Activated naive CD8-positive, alpha-beta T cell treated with anti-CD3 and anti-CD28 coated beads, Interleukin-2, amount 50 U/mL, for 24 hours (primary cell): ENCODE measurements around the gene MARCO.
"Not testable (repeated sequence)": the region's sequence is repeated elsewhere in the genome, so short reads cannot be mapped to it uniquely, and the experiment has no call there.

Source experiments
- ATAC-seq: fragments of 150-1000 bp; cut with Tn5 transposase; one replicate; pipeline ENCODE4 v1.10.0; 2021
- DNase-seq: peaks from one replicate; pipeline ENCODE4 v3.0.0; 2021
- H3K27ac Mint-ChIP-seq: one replicate; pipeline ENCODE4 v1.8.0; 2021; ENCODE audit warnings: mild to moderate bottlenecking, mixed read lengths
- H3K27me3 Mint-ChIP-seq: one replicate; pipeline ENCODE4 v1.8.0; 2021; ENCODE audit warnings: mixed read lengths
- H3K36me3 Mint-ChIP-seq: one replicate; pipeline ENCODE4 v1.8.0; 2021; ENCODE audit warnings: low read depth, mixed read lengths
- H3K4me1 Mint-ChIP-seq: one replicate; pipeline ENCODE4 v1.8.0; 2021; ENCODE audit warnings: mixed read lengths
- H3K4me3 Mint-ChIP-seq: one replicate; pipeline ENCODE4 v1.8.0; 2021; ENCODE audit warnings: mild to moderate bottlenecking, moderate library complexity, mixed read lengths
- H3K9me3 Mint-ChIP-seq: one replicate; pipeline ENCODE4 v1.8.0; 2021; ENCODE audit warnings: mixed read lengths

The MARCO gene

DNA sequence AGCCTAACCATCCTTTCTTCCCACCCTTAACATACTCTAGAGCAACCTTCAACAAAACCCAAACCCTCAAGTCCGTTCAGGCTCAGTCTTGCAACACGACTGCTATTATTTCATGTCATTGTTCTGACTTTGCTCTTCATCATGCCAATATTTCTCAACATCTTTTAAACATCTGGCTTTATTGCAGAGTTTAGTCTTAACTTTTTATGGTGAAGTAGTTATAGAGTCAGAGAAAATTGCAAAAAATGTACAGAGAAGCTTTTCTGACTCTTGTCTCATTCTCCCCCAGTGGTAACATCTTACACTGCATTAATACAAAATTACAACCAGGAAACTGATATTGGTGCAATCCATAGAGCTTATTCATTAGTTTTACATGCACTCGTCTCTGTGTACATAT is 3.9 kb downstream of the MARCO start:
- H3K4me3 Mint-ChIP-seq = no peak overlapping the region
- H3K27ac Mint-ChIP-seq = no peak overlapping the region
- H3K27me3 Mint-ChIP-seq = peaks cover 2% of the 10 kb centered on the region
- H3K36me3 Mint-ChIP-seq = no peaks in the 10 kb centered on the region
- no peak for ATAC-seq
- H3K9me3 Mint-ChIP-seq = no peaks in the 10 kb centered on the region
- DNase-seq = no peak
- peaks cover 2% of the 10 kb centered on the region for H3K4me1 Mint-ChIP-seq

DNA sequence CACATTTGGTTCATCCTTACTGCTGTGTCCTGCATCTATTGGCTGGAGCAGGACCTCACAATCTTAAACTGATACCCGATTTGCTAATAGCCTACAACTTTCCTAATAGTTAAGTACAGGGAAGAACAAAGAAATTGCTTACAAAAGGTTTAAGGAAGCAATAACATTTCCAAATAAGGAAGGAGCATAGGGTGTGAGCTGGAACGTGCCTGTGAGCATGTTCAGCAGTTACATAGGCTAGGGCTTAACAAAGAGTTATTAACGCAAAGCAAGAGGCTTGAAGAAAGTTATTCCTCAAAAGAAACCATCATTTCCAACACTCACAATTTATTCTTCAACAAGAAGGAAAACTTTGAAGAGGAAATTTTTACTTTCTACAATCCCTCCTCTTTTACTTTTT is 6.3 kb downstream of the MARCO start:
- ATAC-seq, H3K9me3 Mint-ChIP-seq, H3K36me3 Mint-ChIP-seq, H3K4me1 Mint-ChIP-seq, H3K27ac Mint-ChIP-seq, DNase-seq, H3K4me3 Mint-ChIP-seq: not testable (repeated sequence)
- H3K27me3 Mint-ChIP-seq = peaks cover 12% of the 10 kb centered on the region

DNA sequence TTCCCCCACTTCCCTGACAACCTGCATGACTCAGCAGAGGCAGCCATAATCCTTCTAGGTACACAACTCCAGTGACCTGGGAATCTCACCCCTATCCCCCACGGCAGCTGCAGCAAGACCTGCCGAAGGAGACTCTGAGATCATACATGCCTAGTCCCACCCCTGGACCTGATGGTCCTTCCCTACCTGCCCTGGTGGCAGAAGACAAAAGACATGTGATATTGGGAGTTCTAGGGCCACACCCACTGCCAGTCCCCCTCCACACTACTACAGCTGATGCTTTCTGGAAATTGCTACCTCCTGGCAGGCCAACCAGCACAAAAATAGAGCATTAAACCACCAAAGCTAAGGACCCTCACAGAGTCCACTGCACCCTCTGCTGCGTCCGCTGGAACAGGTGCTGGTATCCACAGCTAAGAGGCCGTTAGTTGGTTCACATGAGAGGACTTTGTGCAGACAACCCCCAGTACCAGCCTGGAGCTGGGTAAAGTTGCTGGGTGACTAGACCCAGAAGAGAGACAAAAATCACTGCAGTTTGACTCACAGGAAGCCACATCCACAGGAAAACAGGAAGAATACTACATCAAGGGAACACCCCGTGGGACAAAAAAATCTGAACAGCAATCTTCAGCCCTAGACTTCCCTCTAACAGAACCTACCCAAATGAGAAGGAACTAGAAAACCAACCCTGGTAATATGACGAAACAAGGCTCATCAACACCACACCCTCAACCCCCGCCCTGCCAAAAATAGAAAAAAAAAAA is 12.5 kb downstream of the MARCO start:
- no peak for DNase-seq
- Mint-ChIP-seq H3K4me1 (peaks cover 1% of the 10 kb centered on the region), H3K27ac (no peak overlapping the region), H3K9me3 (peaks cover 22% of the 10 kb centered on the region), H3K27me3 (peaks cover 10% of the 10 kb centered on the region), H3K4me3 (no peak overlapping the region), H3K36me3 (no peaks in the 10 kb centered on the region)
- ATAC-seq = no peak

DNA sequence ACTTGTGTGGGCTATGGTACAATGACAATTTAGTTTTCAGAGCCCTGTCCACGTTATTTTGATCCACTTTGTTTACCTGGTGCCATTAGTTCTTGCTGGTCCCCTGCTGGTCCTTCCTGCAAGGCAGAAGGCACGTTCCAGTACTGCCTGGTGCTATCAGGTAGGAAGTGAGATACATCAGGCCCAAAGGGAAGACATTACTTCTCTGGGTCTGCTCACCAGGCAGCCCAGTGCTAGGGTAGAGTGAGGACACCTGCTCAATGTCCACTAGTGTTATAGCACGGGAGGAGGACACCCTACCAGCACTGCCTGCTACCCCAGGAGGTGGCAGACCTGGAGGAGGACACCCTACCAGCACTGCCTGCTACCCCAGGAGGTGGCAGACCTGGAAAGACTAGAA is 23.7 kb downstream of the MARCO start:
- H3K9me3 Mint-ChIP-seq = no peaks in the 10 kb centered on the region
- H3K27ac Mint-ChIP-seq = no peak overlapping the region
- H3K27me3 Mint-ChIP-seq = no peaks in the 10 kb centered on the region
- DNase-seq = no peak
- H3K4me3 Mint-ChIP-seq = no peak overlapping the region
- no peaks in the 10 kb centered on the region for H3K36me3 Mint-ChIP-seq
- no peaks in the 10 kb centered on the region for H3K4me1 Mint-ChIP-seq
- no peak for ATAC-seq

DNA sequence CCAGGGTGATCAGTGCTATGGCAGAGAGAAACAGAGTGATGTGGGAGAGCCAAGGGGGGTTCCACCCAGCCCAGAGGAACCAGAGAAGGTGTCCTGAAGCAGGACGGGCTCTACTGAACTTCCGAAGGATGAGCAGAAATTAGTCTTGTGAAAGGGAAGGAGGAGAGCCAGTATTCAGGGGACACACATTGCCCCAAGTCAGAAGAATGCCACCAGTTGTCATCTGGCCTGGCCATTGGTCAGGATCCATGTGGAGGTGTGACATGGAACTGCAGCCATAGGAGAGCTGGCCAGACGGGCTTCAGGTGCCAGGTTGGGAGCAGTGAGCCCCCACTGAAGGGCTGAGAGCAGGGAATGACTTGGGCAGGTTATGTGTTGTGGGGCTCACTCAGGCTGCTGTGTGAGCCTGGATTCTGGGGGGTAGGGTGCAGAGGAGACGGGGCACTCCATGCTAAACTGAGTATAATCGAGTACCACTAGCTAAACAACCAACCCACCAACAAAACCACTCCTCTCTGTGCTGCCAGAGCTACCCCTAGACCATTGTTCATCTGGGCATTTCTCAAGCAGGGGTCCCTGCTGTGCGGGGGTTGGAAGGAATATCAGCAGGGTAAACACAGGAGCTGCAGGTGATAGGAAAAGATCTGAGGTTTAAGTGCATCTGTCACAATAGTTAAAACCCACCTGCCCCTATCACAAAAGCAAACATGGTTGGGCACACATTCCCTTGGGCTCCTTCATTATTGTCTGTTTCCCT is 25.3 kb downstream of the MARCO start:
- H3K36me3 Mint-ChIP-seq = no peaks in the 10 kb centered on the region
- H3K4me3 Mint-ChIP-seq = no peak overlapping the region
- no peaks in the 10 kb centered on the region for H3K27me3 Mint-ChIP-seq
- no peak for ATAC-seq
- H3K4me1 Mint-ChIP-seq = no peaks in the 10 kb centered on the region
- H3K9me3 Mint-ChIP-seq = no peaks in the 10 kb centered on the region
- no peak overlapping the region for H3K27ac Mint-ChIP-seq
- DNase-seq = no peak

DNA sequence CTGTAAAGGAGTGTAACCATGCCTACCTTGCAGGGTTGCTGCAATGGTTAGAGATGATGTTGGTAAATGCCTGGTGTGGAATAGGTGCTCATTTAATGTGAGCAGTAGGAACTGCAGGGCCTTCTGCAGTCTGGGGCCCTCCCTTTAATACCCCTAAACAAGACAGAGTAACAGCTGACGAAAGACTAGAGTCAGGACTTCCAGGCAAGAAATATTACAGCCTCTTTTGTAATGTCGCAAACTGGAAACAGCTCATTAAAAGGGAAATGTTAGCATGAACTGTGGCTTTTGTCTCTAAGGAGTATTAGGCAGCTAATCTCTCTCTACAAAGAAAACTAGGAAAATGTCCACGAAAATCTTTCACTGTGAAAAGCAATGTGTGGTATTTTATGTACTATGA is 26.0 kb downstream of the MARCO start:
- DNase-seq (no peak), ATAC-seq (no peak)
- Mint-ChIP-seq H3K27me3 (no peaks in the 10 kb centered on the region), H3K9me3 (no peaks in the 10 kb centered on the region), H3K4me1 (no peaks in the 10 kb centered on the region), H3K27ac (no peak overlapping the region), H3K4me3 (no peak overlapping the region), H3K36me3 (no peaks in the 10 kb centered on the region)

DNA sequence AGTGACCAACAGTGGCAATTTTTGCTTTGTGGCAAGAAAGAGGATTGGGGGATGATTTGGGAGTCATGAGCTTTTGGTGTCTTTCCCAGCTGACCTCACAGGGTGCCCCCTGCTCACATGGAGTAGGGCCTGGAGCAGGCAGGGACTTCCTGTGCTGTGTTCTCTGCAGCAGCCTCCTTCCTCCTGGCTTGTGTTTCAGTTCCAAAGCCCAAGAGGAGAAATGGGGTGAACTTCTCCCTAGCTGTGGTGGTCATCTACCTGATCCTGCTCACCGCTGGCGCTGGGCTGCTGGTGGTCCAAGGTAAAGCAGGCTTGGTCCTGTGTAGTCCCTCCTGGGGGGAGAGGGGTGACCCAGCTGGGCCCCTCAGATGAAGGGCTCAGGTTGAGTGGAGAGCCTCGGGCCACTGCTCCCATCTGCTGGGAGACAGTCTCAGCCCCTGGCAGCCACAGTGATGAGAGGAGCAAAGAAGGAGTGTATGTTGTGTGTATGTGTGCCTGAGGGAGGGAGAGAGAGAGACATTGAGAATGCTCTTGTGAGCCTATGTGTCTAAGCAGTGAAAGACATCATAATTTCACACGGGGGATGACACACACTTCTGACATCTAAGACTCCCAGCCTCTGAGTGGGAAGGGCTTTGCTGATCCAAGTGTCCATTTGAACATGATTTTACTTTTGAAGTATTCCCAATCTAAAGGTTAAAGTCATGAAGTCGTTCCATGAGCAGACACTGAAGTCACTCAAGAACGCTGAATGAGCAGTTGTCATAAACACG is 27.2 kb downstream of the MARCO start:
- H3K9me3 Mint-ChIP-seq = no peaks in the 10 kb centered on the region
- H3K4me3 Mint-ChIP-seq = no peak overlapping the region
- no peak overlapping the region for H3K27ac Mint-ChIP-seq
- H3K36me3 Mint-ChIP-seq = no peaks in the 10 kb centered on the region
- peaks cover 2% of the 10 kb centered on the region for H3K27me3 Mint-ChIP-seq
- ATAC-seq (no peak), DNase-seq (no peak)
- no peaks in the 10 kb centered on the region for H3K4me1 Mint-ChIP-seq

DNA sequence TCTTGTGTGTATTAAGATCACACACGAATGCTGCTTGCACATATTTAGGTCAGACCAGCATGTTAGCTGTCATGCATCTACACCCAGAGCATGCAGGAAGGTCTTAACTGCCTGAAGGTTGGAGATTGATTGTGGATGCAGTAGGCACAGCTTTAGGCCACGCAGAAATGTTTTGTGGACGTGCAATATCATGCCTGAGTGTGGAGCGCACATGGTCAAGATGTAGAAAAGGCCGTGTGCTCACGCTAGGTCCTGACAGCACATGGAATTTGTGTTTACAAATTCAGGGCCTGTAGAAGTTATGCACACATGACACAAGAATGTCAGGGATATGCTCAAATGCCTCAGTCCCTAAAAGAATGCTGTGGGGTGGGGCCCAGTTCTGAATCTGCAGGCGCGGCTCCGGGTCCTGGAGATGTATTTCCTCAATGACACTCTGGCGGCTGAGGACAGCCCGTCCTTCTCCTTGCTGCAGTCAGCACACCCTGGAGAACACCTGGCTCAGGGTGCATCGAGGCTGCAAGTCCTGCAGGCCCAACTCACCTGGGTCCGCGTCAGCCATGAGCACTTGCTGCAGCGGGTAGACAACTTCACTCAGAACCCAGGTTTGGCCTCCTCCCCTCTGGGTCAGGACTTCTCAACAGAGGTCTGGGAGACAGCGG is 27.9 kb downstream of the MARCO start:
- Mint-ChIP-seq H3K27me3 (peaks cover 2% of the 10 kb centered on the region), H3K4me3 (no peak overlapping the region), H3K9me3 (no peaks in the 10 kb centered on the region), H3K27ac (no peak overlapping the region), H3K36me3 (no peaks in the 10 kb centered on the region), H3K4me1 (no peaks in the 10 kb centered on the region)
- DNase-seq = no peak
- no peak for ATAC-seq

DNA sequence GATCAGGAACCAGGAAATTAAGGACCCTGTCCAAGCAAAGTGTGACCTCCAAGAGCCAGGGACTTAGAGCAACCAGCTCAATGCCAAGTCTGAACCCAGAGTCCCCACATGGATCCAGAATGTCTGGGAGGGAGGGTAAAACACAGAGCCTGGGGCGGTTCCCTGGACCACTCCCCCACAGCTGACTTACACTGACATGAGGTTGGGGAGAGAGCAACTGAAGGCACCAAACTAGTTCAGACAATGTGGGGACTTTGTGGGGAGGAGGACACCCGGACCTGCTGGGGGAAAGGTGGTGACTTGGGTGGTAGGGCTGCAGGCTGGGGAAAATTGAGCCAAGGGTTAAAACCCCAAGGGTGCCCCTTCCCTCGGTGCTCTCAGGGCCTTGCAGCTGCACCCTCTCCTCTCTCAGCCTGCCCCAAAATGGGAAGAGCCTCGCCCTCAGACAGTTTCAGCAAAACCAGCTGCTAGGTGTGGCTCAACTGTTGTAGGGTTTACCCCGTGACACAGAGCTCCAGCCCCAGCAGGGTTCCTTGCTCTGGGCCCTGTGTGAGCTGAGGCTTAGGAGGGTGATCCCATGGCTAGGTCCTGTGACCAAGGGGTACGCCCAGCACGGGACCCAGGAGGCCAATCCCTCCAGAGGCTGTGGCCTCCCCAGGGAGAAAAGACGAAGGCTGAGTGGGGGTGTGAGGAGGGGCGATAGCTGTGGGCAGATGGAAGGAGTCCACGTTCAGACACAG is 28.6 kb downstream of the MARCO start:
- no peaks in the 10 kb centered on the region for H3K36me3 Mint-ChIP-seq
- DNase-seq (no peak), ATAC-seq (no peak)
- no peaks in the 10 kb centered on the region for H3K4me1 Mint-ChIP-seq
- H3K4me3 Mint-ChIP-seq = no peak overlapping the region
- H3K9me3 Mint-ChIP-seq = no peaks in the 10 kb centered on the region
- H3K27ac Mint-ChIP-seq = no peak overlapping the region
- peaks cover 8% of the 10 kb centered on the region for H3K27me3 Mint-ChIP-seq

DNA sequence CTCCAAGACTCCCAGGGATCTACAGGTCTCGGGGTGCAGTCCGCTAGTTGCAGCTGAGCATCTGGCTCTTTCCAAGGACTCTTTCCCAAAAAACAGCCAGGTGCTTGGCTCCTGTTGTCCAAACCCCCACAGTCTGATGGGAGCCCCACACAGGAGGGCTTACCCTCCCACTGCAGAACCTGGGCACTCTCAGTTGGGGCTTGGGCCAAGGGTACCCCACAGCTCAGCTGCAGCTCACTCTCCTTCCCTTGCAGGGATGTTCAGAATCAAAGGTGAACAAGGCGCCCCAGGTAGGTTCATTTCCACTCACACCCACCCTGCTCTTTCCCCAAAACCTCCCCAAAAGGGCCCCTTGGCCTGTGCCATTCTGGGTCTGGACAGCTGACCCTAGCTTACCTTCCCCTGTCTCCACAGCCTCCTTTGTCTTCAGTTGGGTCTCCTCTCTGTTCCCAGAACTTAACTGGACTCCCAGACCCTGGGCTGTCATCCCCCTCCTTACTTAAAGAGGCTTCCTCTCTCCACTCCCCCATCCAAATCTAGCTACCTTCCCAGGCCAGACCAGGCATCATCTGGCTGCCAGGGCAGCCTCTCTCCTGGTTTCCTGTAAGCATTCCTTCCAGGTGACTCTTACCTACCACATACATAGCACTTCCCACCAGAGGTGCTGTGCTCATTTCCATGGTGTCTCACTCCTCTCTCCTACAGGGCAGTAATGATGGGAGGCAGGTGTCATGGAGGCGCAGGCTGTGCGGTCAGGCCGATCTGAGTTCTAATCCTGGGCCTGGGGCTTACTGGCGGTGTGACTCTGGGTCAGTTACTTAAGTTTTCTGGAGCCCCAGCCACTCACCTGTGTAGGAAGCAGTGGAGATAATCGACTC is 29.5 kb downstream of the MARCO start:
- ATAC-seq (no peak), DNase-seq (no peak)
- no peaks in the 10 kb centered on the region for H3K4me1 Mint-ChIP-seq
- no peak overlapping the region for H3K4me3 Mint-ChIP-seq
- peaks cover 2% of the 10 kb centered on the region for H3K9me3 Mint-ChIP-seq
- H3K36me3 Mint-ChIP-seq = no peaks in the 10 kb centered on the region
- peaks cover 8% of the 10 kb centered on the region for H3K27me3 Mint-ChIP-seq
- no peak overlapping the region for H3K27ac Mint-ChIP-seq

DNA sequence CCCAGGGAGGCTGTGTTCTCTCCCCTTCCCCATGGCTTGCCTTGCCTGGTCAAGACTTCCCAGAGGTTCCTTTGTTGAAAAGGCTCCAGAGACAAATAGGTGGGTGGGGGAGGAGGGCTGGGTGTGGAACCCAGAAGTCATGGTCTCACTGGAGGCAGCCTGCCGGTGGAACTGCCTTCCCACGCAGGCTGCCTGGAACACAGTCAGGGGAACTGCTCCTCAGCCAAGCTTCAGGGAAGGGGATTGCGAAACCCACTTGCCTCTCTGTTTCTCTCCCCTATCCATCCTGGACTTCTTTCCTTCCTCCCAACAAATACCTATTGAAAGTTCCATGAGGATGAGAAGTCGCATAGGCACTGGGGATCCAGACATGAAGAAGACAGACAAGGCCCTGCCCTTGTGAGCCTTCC is 31.6 kb downstream of the MARCO start:
- Mint-ChIP-seq H3K27ac (no peak overlapping the region), H3K9me3 (peaks cover 5% of the 10 kb centered on the region), H3K36me3 (no peaks in the 10 kb centered on the region), H3K4me3 (no peak overlapping the region), H3K27me3 (peaks cover 8% of the 10 kb centered on the region), H3K4me1 (no peaks in the 10 kb centered on the region)
- DNase-seq (no peak), ATAC-seq (no peak)

DNA sequence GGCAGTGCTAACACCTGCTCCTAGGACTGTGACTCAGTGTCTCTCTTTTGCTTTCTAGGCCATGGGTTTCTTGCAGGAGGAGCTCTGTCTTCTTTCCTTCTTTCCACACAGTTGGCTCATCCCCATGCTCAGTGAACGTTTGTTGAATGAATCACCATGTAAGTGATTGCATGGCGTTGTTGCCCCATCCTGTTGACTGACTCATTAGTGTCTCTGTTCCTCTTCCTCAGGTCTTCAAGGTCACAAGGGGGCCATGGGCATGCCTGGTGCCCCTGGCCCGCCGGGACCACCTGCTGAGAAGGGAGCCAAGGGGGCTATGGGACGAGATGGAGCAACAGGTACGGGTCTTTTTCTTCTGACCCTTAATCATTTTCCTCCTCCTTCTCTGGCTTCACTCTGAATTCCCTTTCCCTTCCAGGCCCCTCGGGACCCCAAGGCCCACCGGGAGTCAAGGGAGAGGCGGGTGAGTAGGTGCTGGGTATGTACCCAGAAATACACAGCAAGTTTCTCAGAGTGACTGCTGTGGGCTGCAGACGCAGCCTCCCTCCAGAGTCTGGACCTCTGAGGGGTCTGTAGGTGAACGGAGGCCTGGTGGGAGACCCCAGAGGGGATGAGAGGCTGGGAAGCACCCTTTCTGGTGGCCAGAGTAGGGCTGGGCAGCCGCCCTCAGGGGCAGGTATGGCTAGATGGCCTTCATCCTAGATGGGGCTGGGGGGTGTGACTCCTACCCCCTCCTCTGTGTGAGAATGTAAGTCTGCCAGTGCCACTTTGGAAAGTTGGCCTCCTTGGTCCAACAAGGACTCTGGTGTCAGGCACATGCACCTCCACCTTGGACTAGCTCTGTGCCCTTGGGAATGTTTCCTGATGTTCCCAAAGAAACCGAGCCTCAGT is 32.4 kb downstream of the MARCO start:
- Mint-ChIP-seq H3K27me3 (peaks cover 8% of the 10 kb centered on the region), H3K4me3 (no peak overlapping the region), H3K36me3 (no peaks in the 10 kb centered on the region), H3K27ac (no peak overlapping the region), H3K9me3 (peaks cover 5% of the 10 kb centered on the region), H3K4me1 (no peaks in the 10 kb centered on the region)
- no peak for DNase-seq
- ATAC-seq = no peak
